Left renal pelvis (tissue), 4 donors: Measurements from ENCODE around the gene PTK6. TPM values are rescaled to one million over a fixed set of nuclear protein-coding genes. Genes with fewer than 3 reads are reported as not detected.

Experiments used
- DNase-seq, 4 donors: peaks; one replicate each; pipeline ENCODE4 v3.0.0-alpha.2; 2013; ENCODE audit warnings: low read depth in 4 of 4, low spot score in 3 of 4
- polyA plus RNA-seq, 4 donors: library from polyadenylated mRNA; unstranded; fragments of 120-200 nt; gene quantifications; one replicate each; pipeline ENCODE4 v1.2.1, GENCODE V29; 2013; ENCODE audit not compliant: insufficient read length in 4 of 4

The PTK6 gene
- polyA plus RNA-seq, 4 donors = 0.33 to 1.7 (median 0.91) TPM

- no peak for DNase-seq
These were observed 3.8 kb downstream of the PTK6 start for GRCh38 chr20:63533388-63533787.

- DNase-seq = no peak
These were observed 4.7 kb downstream of the PTK6 start for GRCh38 chr20:63532449-63532971.

DNA sequence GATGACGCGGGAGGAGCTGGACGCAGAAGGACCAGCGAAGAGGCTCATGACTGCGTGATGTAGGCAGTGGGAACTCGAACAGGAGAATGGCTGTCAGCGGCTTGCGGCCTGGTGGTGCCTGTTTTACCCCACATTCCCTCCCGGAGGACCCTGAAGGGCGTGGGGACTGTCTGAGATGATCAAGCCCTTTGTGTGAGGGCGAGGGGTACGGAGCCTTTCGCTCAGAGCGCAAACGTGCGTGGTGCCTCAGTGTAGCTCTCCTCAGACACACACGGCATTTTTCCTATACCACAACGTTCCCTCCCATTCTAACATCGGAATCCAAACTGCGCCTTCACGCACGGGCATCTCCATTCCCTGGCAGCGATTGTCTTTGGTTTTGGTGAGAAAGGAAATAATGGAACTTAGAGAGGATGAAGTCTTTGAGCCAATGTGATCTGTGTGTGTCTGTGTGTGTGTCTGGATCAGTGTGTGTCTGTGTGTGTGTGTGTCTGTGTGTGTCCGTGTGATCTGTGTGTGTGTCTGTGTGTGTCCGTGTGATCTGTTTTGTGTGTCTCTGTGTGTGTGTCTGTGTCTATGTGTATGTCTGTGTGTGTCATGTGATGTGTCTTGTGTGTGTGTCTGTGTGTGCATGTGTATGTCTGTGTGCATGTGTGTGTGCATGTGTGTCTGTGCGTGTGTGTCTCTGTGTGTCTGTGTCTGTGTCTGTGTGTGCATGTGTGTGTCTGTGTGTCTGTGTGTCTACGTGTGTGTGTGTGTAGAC is 5.3 kb downstream of the PTK6 start:
- DNase-seq = no peak

DNA sequence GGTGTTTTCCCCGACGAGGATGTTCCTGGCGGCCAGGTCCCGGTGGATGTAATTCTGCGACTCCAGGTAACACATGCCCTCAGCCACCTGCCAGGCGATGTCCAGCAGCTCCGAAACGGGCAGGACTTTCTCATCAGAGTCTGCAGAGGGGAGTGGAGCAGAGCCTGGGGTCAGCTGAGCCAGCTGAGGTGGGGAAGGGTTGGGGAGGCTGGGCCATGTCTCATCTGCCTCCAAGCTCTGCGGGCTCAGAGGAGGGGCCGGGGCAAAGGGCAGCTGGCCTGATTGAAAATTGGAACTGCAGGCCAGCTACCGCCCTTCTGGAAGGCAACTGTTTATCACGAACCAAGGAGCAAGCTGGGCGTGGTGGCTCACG is 6.4 kb downstream of the PTK6 start:
- no peak for DNase-seq

GRCh38 chr20:63529861-63530787 is 7.1 kb downstream of the PTK6 start:
- no peak for DNase-seq

- DNase-seq = no peak
These were observed 7.9 kb downstream of the PTK6 start for GRCh38 chr20:63529180-63529860.

DNA sequence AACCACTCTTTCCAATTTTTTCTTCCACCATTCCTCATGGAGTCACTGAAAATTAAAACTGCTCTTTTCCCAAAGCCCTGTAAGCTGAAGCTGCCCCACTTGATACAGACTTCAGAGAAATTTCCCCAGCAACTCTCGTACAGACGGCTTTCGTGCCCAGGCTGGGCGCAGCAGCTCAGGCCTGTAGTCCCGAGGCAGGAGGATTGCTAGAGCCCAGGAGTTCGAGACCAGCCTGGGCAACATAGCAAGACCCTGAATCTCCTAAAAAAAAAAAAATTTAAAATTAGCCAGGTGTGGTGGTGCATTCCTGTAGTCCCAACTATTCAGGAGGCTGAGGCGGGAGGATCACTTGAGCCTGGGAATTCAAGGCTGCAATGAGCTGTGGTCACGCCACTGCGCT is 10.0 kb downstream of the PTK6 start:
- no peak for DNase-seq

- no peak for DNase-seq
These were observed 11.2 kb downstream of the PTK6 start for GRCh38 chr20:63525971-63526370.

DNA sequence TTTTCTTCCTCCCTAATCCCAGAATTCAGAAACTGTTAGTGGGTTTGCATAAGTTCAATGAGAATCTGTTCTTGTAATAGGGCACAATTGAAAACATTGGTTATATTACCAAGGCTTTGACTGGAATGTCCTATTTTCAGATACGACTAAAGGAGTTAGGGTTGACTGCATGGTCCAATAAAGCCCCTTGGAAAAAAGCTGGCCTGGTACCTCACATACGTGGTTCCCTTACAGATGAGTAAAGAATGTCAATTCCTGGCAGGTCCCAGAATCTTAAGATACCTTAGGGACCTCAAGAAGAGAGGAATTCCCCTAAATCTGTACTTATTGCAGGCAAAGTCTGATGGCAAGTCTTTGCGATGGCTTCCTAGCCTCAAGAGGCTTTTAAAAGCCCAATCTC is 12.0 kb downstream of the PTK6 start:
- no peak for DNase-seq

- no peak for DNase-seq
These were observed 14.1 kb downstream of the PTK6 start for GRCh38 chr20:63522981-63523611.

- no peak for DNase-seq
These were observed 14.9 kb downstream of the PTK6 start for GRCh38 chr20:63522091-63522868.

GRCh38 chr20:63521602-63522001 is 15.6 kb downstream of the PTK6 start:
- DNase-seq = no peak

GRCh38 chr20:63520934-63521601 is 16.1 kb downstream of the PTK6 start:
- peak in 2 of 4 donors; percentile 54 to 66 for DNase-seq

DNA sequence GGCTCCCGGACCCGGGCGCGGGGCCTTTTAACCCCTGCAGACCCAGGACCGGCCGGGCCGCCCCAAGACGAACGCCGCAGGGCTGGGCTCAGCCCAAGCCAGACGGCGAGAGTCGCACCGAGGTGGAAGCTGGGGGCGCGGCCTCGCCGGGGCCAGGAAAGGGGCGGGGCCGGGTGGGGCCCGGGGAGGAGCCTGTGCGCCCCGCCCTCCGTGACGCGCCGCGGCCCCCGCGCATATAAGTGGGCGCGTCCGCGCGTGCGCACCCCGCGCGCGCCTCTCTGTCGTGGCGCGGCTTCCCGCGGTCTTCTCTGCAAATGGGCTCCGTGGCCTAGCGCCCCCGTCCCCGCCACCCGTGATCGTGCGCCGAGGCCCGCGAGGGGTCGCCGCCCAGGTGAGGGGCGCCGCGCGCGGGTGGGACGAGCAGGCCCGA is 16.7 kb downstream of the PTK6 start, which contains the start of gene PPDPF:
TSS of gene PPDPF (plus strand) at position 262 of the 430 bp plus-strand sequence. CDS start 544 bp downstream, outside the sequence.
- peak; percentile 64 to 83 (median 78) for DNase-seq

DNA sequence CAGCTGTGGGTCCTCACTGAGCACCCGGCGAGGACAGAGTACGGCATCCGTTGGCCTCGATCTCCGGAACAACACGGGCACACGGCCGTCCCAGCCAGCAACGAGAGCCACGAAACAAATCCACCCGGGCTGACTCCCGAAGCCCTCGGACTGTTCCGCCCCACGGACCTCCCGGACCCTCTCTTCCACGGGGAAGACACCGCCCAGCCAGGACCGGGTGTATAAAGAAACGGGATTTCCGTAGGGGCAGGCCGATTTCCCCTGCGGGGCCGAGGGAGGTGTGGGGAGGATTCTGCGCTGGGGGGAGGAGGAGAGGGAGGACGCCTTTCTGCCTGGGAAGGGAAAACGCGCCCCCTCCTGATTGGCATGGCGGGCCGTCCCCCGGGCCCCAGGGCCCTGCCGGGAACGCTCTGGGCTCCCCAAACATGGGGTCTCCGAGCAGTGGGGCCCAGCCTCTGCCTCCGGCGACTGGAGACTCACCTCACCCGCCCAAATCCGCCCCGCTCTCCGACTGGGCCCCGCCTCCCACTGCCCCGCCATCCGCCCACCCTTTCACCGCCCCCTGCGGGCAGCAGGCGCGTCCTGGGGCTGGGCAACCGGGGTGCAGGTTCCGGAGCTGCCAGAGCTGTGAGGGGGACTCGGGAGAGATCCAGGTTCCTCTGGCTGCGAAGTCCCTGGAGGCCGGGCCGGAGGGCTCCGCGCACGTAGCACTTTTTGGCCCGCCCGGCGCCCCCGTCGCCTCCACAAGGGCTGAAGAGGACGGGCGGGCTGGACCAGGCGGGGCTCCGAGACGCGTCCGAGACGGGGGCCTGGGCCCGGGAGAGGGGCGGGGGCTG is 17.3 kb downstream of the PTK6 start:
- peak in 1 of 4 donors; percentile 44 for DNase-seq

DNA sequence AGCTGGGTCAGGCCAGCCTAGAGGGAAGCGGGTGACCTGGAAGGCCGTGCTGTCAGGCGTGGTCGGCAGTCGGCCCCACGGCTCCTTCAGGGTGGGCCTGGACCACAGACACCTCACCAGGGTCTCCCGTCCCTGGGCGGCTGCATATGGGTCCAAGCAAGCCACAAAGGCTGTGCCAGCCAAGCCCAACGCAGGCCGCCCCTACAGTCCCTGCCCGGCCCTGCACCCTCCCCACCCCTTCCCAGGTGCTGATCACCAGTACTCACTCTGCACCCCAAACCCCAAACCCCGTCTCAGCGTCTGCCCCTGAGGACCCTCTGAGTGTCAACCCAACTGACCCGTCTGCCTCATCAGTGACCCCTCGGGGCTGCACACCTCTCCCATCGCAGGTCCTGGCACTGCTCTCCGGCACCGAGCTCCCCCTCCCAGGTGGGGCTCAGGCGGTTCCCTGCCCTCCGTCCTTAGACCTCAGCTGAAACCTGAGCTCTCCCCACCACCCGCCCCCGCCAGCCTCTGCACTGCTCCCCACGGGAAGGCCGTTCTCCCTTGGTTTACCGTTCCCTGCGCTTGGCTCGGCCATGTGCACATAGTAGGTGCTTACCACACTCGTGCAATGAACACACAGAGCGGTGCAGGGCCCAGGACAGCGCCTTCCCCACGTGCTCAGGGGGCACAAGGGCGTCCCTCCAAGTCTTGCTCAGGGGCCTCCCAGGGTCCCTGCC is 18.1 kb downstream of the PTK6 start:
- no peak for DNase-seq

DNA sequence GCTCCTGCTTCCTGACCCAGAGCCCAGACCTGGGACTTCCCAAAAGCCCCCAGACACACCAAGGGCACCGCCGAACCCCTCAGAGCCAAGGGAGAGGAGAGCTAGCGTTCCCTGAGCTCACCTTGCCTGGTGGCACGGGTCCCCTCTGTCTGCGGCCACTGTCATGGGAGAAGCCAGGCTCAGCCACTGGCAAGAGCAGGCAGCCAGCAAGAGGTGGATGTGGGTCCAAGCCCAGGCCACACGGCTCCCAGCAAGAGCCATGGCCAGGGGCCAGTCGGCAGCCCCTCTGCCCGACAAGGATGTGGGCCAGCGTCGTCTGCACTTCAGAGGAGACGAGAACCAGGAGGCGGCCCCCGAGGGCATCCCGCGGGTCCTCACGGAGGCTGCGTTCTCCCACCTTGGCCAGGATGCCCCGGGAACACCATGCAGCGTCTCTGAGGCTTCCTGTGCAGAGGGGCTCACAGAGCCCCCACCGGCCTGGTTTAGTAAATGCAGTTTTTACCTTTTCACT is 18.8 kb downstream of the PTK6 start:
- no peak for DNase-seq
